ENCODE results near the gene PNPLA8.

PNPLA8 gene

DNA sequence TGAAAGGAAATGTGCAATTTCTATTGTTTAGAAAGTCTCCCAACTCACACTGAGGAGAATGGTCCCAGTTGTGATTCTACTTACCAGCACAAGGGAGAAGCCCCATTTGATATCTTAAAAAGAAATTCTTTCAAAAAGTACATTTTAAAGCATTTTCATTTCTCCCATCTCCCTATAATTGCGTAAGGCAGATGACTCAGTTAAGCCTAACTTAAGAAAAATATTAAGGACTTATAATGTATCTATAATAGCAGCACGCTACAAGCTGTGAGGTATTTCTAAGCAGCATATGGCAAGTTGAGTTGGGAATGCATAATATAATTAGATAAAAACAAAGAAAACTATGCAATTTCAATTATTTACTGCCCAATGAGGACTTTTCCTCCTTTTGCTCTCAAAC lies 61.2 kb downstream of the PNPLA8 start:
- DNase-seq (ENCODE audit: low read depth in 1 of 2, low spot score in 1 of 2), result no peak
- Histone ChIP-seq H3K4me3 (replicated peaks; ENCODE audit: insufficient read depth, low read length) (no peak overlapping the region), H3K27ac (replicated peaks) (no peak overlapping the region), H3K27me3 (ENCODE audit: insufficient read depth, poor library complexity, severe bottlenecking) (no peaks in the 10 kb centered on the region)
- TF ChIP-seq SPI1 (IDR thresholded peaks at IDR 0.05; ENCODE audit: borderline replicate concordance, low read depth) (no peak), POLR2AphosphoS5 (IDR thresholded peaks at IDR 0.05; ENCODE audit: low read depth) (no peak)

DNA sequence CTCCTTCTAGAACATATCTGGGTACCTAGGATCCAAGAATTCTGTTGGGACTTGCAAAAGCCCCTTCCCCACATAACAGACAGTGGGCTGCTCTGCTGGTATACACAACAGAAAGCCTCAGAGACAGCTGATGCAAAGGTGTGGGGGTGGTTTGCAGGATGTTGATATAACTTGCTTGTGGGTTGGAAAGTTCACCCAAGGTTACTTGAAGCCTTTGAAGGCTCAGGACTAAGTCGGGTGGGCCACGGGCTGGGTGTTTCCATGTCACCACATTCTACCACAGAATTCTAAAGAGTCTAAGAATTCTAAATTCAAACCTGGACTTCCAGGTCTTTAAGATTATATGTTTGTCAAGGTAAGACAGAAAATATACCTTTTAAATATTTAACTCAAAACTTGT lies 62.3 kb downstream of the PNPLA8 start:
- TF ChIP-seq, protein P1, sequence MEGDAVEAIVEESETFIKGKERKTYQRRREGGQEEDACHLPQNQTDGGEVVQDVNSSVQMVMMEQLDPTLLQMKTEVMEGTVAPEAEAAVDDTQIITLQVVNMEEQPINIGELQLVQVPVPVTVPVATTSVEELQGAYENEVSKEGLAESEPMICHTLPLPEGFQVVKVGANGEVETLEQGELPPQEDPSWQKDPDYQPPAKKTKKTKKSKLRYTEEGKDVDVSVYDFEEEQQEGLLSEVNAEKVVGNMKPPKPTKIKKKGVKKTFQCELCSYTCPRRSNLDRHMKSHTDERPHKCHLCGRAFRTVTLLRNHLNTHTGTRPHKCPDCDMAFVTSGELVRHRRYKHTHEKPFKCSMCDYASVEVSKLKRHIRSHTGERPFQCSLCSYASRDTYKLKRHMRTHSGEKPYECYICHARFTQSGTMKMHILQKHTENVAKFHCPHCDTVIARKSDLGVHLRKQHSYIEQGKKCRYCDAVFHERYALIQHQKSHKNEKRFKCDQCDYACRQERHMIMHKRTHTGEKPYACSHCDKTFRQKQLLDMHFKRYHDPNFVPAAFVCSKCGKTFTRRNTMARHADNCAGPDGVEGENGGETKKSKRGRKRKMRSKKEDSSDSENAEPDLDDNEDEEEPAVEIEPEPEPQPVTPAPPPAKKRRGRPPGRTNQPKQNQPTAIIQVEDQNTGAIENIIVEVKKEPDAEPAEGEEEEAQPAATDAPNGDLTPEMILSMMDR (IDR thresholded peaks at IDR 0.05; ENCODE audit: insufficient read depth, low read length), result no peak
- TF ChIP-seq SPI1 (IDR thresholded peaks at IDR 0.05; ENCODE audit: borderline replicate concordance, low read depth) (no peak), GABPA (IDR thresholded peaks at IDR 0.05; ENCODE audit: low read depth) (no peak), POLR2AphosphoS5 (IDR thresholded peaks at IDR 0.05; ENCODE audit: low read depth) (no peak)
- TF ChIP-seq, protein P2, sequence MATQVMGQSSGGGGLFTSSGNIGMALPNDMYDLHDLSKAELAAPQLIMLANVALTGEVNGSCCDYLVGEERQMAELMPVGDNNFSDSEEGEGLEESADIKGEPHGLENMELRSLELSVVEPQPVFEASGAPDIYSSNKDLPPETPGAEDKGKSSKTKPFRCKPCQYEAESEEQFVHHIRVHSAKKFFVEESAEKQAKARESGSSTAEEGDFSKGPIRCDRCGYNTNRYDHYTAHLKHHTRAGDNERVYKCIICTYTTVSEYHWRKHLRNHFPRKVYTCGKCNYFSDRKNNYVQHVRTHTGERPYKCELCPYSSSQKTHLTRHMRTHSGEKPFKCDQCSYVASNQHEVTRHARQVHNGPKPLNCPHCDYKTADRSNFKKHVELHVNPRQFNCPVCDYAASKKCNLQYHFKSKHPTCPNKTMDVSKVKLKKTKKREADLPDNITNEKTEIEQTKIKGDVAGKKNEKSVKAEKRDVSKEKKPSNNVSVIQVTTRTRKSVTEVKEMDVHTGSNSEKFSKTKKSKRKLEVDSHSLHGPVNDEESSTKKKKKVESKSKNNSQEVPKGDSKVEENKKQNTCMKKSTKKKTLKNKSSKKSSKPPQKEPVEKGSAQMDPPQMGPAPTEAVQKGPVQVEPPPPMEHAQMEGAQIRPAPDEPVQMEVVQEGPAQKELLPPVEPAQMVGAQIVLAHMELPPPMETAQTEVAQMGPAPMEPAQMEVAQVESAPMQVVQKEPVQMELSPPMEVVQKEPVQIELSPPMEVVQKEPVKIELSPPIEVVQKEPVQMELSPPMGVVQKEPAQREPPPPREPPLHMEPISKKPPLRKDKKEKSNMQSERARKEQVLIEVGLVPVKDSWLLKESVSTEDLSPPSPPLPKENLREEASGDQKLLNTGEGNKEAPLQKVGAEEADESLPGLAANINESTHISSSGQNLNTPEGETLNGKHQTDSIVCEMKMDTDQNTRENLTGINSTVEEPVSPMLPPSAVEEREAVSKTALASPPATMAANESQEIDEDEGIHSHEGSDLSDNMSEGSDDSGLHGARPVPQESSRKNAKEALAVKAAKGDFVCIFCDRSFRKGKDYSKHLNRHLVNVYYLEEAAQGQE (IDR thresholded peaks at IDR 0.05; ENCODE audit: insufficient replicate concordance, low read depth), result no peak
- H3K27ac ChIP-seq (replicated peaks), result no peak overlapping the region
- no peak overlapping the region for H3K4me3 ChIP-seq (replicated peaks; ENCODE audit: insufficient read depth, low read length)
- DNase-seq (ENCODE audit: low read depth in 1 of 2, low spot score in 1 of 2), result no peak
- no peaks in the 10 kb centered on the region for H3K27me3 ChIP-seq (ENCODE audit: insufficient read depth, poor library complexity, severe bottlenecking)

DNA sequence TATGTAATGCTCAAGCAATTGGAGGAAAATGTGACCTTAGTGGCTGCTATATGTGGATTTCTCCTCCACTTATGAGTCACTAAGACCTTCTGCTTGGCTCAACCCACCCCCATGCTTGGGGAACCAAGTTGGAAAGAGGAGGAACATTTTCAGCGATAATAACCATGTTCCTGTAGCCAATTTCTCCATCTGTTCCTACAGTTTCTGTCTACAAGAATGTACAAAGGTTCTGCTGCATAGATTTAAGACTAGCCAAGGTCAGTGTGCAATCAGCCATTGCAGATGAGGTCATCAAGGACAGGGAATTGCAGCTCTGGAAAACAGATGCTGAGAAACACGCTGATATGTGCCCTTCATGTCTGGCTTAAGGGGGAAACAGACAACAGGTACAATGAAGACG lies 64.1 kb downstream of the PNPLA8 start:
- H3K27me3 ChIP-seq (ENCODE audit: insufficient read depth, poor library complexity, severe bottlenecking), result peaks cover 17% of the 10 kb centered on the region
- TF ChIP-seq SPI1 (IDR thresholded peaks at IDR 0.05; ENCODE audit: borderline replicate concordance, low read depth), result no peak
- TF ChIP-seq, protein P2 (IDR thresholded peaks at IDR 0.05; ENCODE audit: insufficient replicate concordance, low read depth), result no peak
- DNase-seq (ENCODE audit: low read depth in 1 of 2, low spot score in 1 of 2), result no peak
- no peak overlapping the region for H3K4me3 ChIP-seq (replicated peaks; ENCODE audit: insufficient read depth, low read length)
- no peak overlapping the region for H3K27ac ChIP-seq (replicated peaks)

DNA sequence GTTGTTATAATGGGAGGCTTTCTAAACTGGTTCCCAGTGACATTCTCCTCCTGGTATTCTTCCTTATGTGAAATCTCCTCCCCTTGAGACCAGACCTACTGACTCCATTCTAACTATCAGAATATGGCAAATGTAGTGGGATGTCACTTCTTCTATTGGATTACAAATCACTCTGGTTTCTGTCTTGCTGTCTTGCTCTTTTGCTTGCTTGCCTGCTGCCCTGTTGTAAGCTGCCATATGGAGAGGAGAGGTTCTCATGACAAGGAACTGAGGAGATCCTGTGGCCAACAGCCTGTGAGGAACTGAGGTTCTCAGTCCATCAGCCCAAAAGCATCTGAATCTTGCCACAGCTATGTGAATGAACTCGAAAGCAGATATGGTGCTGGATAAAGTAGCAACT lies 65.0 kb downstream of the PNPLA8 start:
- no peak overlapping the region for H3K4me3 ChIP-seq (replicated peaks; ENCODE audit: insufficient read depth, low read length)
- no peak overlapping the region for H3K27ac ChIP-seq (replicated peaks)
- H3K27me3 ChIP-seq (ENCODE audit: insufficient read depth, poor library complexity, severe bottlenecking), result peaks cover 19% of the 10 kb centered on the region
- DNase-seq (ENCODE audit: low read depth in 1 of 2, low spot score in 1 of 2), result no peak
- TF ChIP-seq, protein P2 (IDR thresholded peaks at IDR 0.05; ENCODE audit: insufficient replicate concordance, low read depth), result no peak
- TF ChIP-seq, protein P1 (IDR thresholded peaks at IDR 0.05; ENCODE audit: insufficient read depth, low read length), result no peak
- TF ChIP-seq GABPA (IDR thresholded peaks at IDR 0.05; ENCODE audit: low read depth), result no peak
- TF ChIP-seq SPI1 (IDR thresholded peaks at IDR 0.05; ENCODE audit: borderline replicate concordance, low read depth), result no peak
- no peak for TF ChIP-seq POLR2AphosphoS5 (IDR thresholded peaks at IDR 0.05; ENCODE audit: low read depth)
